Activated CD4-positive, alpha-beta T cell treated with anti-CD3 and anti-CD28 coated beads, Interleukin-2, amount 10 ng/mL, durations not matched to agents 7 days and 5 days (primary cell): ENCODE measurements around the gene SYNPO. TPM values are rescaled to one million over a fixed set of nuclear protein-coding genes. Genes with fewer than 3 reads are reported as not detected.

Experiments used
- CTCF ChIA-PET: fragments of 350-600 bp; sonication (Branson Sonifier 250); formaldehyde crosslinking; loops from one replicate; lab custom pipeline; 2021; ENCODE audit warnings: antibody characterized with exemption; lab: Charles Lee
- POLR2A ChIA-PET: fragments of 350-600 bp; sonication (Branson Sonifier 250); formaldehyde crosslinking; loops from one replicate; lab custom pipeline; 2021; ENCODE audit warnings: antibody characterized with exemption; lab: Charles Lee
- DNase-seq: peaks from one replicate; pipeline ENCODE4 v3.0.0-alpha.2; 2020
- H3K27ac Mint-ChIP-seq: one replicate; pipeline ENCODE4 v1.8.0; 2021; ENCODE audit warnings: mild to moderate bottlenecking, moderate library complexity, mixed read lengths
- H3K27me3 Mint-ChIP-seq: one replicate; pipeline ENCODE4 v1.8.0; 2021; ENCODE audit warnings: mixed read lengths
- H3K36me3 Mint-ChIP-seq: one replicate; pipeline ENCODE4 v1.8.0; 2021; ENCODE audit warnings: low read depth, mixed read lengths
- H3K4me1 Mint-ChIP-seq: one replicate; pipeline ENCODE4 v1.8.0; 2021; ENCODE audit warnings: mixed read lengths
- H3K4me3 Mint-ChIP-seq: one replicate; pipeline ENCODE4 v1.8.0; 2021; ENCODE audit warnings: mild to moderate bottlenecking, moderate library complexity, mixed read lengths
- H3K9me3 Mint-ChIP-seq: one replicate; pipeline ENCODE4 v1.8.0; 2021; ENCODE audit warnings: mixed read lengths
- total RNA-seq, 2 experiments: library from RNA; stranded (reverse); gene quantifications; one replicate each; pipeline ENCODE4 v1.2.3, GENCODE V29; 2021

The SYNPO gene
- total RNA-seq, 2 experiments from 2014 or later: 0.05 to 0.08 TPM

GRCh38 chr5:150601491-150602345, 38.7 kb upstream of the SYNPO start:
- Mint-ChIP-seq H3K9me3 (no peaks in the 10 kb centered on the region), H3K36me3 (no peaks in the 10 kb centered on the region), H3K27me3 (no peaks in the 10 kb centered on the region), H3K4me1 (no peaks in the 10 kb centered on the region), H3K27ac (no peak overlapping the region), H3K4me3 (no peak overlapping the region)
- CTCF ChIA-PET: interaction anchor here (1.1 kb wide), 1 partner anchor 10 kb away, joined by 3 read pairs; no protein-coding TSS in a partner anchor
- POLR2A ChIA-PET: no interaction called here
- DNase-seq: no peak

- DNase-seq: no peak
- ChIA-PET POLR2A (no interaction called here), CTCF (interaction anchor here (0.6 kb wide), 2 partner anchors 275 to 649 kb away, joined by 4 to 5 read pairs; no protein-coding TSS in a partner anchor)
- H3K4me1 Mint-ChIP-seq: no peaks in the 10 kb centered on the region
- no peaks in the 10 kb centered on the region for H3K9me3 Mint-ChIP-seq
- no peak overlapping the region for H3K27ac Mint-ChIP-seq
- H3K4me3 Mint-ChIP-seq: no peak overlapping the region
- H3K36me3 Mint-ChIP-seq: no peaks in the 10 kb centered on the region
- H3K27me3 Mint-ChIP-seq: no peaks in the 10 kb centered on the region
Observed at GRCh38 chr5:150603052-150603451, 37.4 kb upstream of the SYNPO start.

DNA sequence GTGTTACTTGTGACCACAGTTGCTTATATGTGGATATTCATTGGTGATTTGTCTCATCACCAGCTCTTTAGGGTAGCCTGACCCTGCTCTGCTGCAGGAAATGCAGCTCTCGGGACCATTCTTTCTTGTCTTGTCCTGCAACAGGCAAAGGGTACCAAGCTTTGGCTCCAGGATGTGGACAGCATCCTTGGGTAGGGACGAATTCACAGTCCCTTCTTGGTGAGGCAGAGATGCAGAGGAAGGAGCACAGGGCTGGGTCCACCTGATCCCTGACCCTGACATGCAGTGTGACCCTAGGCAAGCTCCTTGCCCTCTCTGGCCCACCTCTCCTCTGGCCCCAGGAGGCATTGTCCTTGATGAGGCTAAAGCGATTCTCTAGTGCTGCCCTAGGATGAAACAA, 37.0 kb upstream of the SYNPO start:
- Mint-ChIP-seq H3K4me1 (no peaks in the 10 kb centered on the region), H3K9me3 (no peaks in the 10 kb centered on the region), H3K36me3 (no peaks in the 10 kb centered on the region), H3K27me3 (no peaks in the 10 kb centered on the region), H3K27ac (no peak overlapping the region), H3K4me3 (no peak overlapping the region)
- ChIA-PET CTCF (interaction anchor here (0.6 kb wide), 2 partner anchors 274 to 649 kb away, joined by 4 to 5 read pairs; no protein-coding TSS in a partner anchor), POLR2A (no interaction called here)
- no peak for DNase-seq

GRCh38 chr5:150604010-150604409, 36.5 kb upstream of the SYNPO start:
- DNase-seq: no peak
- H3K9me3 Mint-ChIP-seq: no peaks in the 10 kb centered on the region
- H3K4me1 Mint-ChIP-seq: no peaks in the 10 kb centered on the region
- CTCF ChIA-PET: no interaction called here
- H3K36me3 Mint-ChIP-seq: no peaks in the 10 kb centered on the region
- no peak overlapping the region for H3K4me3 Mint-ChIP-seq
- no peak overlapping the region for H3K27ac Mint-ChIP-seq
- POLR2A ChIA-PET: no interaction called here
- no peaks in the 10 kb centered on the region for H3K27me3 Mint-ChIP-seq

GRCh38 chr5:150604894-150605440, 35.5 kb upstream of the SYNPO start:
- Mint-ChIP-seq H3K36me3 (no peaks in the 10 kb centered on the region), H3K4me1 (no peaks in the 10 kb centered on the region), H3K9me3 (no peaks in the 10 kb centered on the region), H3K4me3 (no peak overlapping the region), H3K27ac (no peak overlapping the region), H3K27me3 (no peaks in the 10 kb centered on the region)
- CTCF ChIA-PET: interaction anchor here (0.6 to 1.0 kb wide), 2 partner anchors 52 to 68 kb away, joined by 3 read pairs; no protein-coding TSS in a partner anchor
- POLR2A ChIA-PET: no interaction called here
- DNase-seq: no peak

- Mint-ChIP-seq H3K4me3 (no peak overlapping the region), H3K36me3 (no peaks in the 10 kb centered on the region), H3K4me1 (no peaks in the 10 kb centered on the region), H3K27ac (no peak overlapping the region), H3K27me3 (no peaks in the 10 kb centered on the region), H3K9me3 (no peaks in the 10 kb centered on the region)
- ChIA-PET CTCF (interaction anchor here (0.6 to 1.0 kb wide), 2 partner anchors 52 to 69 kb away, joined by 3 read pairs; no protein-coding TSS in a partner anchor), POLR2A (no interaction called here)
- DNase-seq: no peak
Observed at GRCh38 chr5:150605546-150605945, 34.9 kb upstream of the SYNPO start.

- Mint-ChIP-seq H3K9me3 (no peaks in the 10 kb centered on the region), H3K27me3 (no peaks in the 10 kb centered on the region)
- POLR2A ChIA-PET: no interaction called here
Observed at GRCh38 chr5:150606476-150606875, 34.0 kb upstream of the SYNPO start.

GRCh38 chr5:150607105-150607504, 33.4 kb upstream of the SYNPO start:
- no peak for DNase-seq
- no peaks in the 10 kb centered on the region for H3K4me1 Mint-ChIP-seq
- no peak overlapping the region for H3K27ac Mint-ChIP-seq
- H3K4me3 Mint-ChIP-seq: no peak overlapping the region
- H3K27me3 Mint-ChIP-seq: no peaks in the 10 kb centered on the region
- CTCF ChIA-PET: no interaction called here
- no peaks in the 10 kb centered on the region for H3K36me3 Mint-ChIP-seq
- H3K9me3 Mint-ChIP-seq: no peaks in the 10 kb centered on the region
- POLR2A ChIA-PET: no interaction called here

More at GRCh38 chr5:150606476-150606875, 34.0 kb upstream of the SYNPO start:
- H3K27ac Mint-ChIP-seq: no peak overlapping the region
- H3K4me1 Mint-ChIP-seq: no peaks in the 10 kb centered on the region
- H3K36me3 Mint-ChIP-seq: no peaks in the 10 kb centered on the region
- no peak for DNase-seq
- CTCF ChIA-PET: no interaction called here
- no peak overlapping the region for H3K4me3 Mint-ChIP-seq

GRCh38 chr5:150607991-150608390, 32.5 kb upstream of the SYNPO start:
- no peaks in the 10 kb centered on the region for H3K36me3 Mint-ChIP-seq
- no peaks in the 10 kb centered on the region for H3K27me3 Mint-ChIP-seq
- no peaks in the 10 kb centered on the region for H3K9me3 Mint-ChIP-seq
- no peak overlapping the region for H3K4me3 Mint-ChIP-seq
- no peak for DNase-seq
- ChIA-PET CTCF (no interaction called here), POLR2A (no interaction called here)
- no peaks in the 10 kb centered on the region for H3K4me1 Mint-ChIP-seq
- H3K27ac Mint-ChIP-seq: no peak overlapping the region

DNA sequence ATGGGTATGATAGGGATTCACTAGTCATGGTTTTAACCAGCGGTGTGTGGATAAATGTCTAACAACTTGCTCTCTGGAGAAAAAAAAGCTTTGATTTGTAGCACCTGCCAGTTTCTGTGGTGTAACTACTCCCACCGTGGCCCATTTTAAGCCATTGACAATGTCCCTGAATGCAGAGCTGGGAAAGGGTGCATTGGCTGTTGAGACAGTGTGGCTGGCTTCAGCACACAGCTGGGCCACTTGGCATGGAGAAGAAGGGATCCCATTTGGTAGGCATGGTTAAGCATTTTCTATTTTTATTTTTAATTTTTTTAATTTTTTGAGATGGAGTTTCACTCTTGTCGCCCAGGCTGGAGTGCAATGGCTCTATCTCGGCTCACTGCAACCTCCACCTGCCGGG, 31.5 kb upstream of the SYNPO start:
- POLR2A ChIA-PET: no interaction called here
- no peaks in the 10 kb centered on the region for H3K9me3 Mint-ChIP-seq
- H3K4me1 Mint-ChIP-seq: no peaks in the 10 kb centered on the region
- CTCF ChIA-PET: no interaction called here
- no peak for DNase-seq
- H3K27me3 Mint-ChIP-seq: no peaks in the 10 kb centered on the region
- H3K27ac Mint-ChIP-seq: no peak overlapping the region
- H3K4me3 Mint-ChIP-seq: no peak overlapping the region
- no peaks in the 10 kb centered on the region for H3K36me3 Mint-ChIP-seq

DNA sequence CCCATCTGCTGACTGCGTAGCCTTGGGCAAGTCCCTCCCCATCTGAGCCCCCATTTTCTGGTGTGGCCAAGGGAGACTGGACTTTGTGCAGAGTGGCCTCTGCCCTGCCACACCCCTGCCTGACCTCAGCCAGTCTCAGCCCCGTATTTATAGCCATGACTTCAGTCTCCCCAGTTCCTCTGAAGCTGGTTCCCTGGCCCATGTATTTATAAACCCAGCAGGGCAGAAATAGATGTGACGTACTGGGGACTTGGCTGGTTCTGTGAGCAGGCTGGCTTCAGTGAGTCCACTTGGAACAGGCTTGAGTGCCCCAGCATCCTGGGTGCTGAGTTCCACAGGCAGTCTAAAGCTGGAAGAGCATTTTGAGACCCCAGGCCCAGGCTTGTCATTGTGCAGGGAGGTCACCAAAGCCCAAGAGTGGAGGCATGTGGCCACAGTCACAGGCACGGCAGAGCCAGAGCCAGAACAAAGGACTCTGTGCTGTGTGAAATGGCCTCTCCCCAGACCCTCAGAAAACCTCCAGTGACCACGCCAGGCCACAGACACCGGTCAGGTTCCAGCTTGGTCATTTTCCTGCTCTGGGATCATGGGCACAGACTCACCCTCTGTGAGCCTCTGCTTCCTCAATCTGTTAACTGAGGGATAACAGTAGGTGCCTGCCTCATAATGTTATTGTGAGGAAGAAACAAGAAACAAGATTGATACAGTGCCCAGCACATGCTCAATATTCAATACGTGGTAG, 30.4 kb upstream of the SYNPO start:
- Mint-ChIP-seq H3K27ac (no peak overlapping the region), H3K9me3 (no peaks in the 10 kb centered on the region), H3K27me3 (no peaks in the 10 kb centered on the region), H3K4me3 (no peak overlapping the region), H3K4me1 (no peaks in the 10 kb centered on the region), H3K36me3 (no peaks in the 10 kb centered on the region)
- ChIA-PET CTCF (no interaction called here), POLR2A (no interaction called here)
- no peak for DNase-seq

GRCh38 chr5:150611026-150611425, 29.4 kb upstream of the SYNPO start:
- POLR2A ChIA-PET: no interaction called here
- H3K36me3 Mint-ChIP-seq: no peaks in the 10 kb centered on the region
- H3K27me3 Mint-ChIP-seq: no peaks in the 10 kb centered on the region
- H3K4me1 Mint-ChIP-seq: no peaks in the 10 kb centered on the region
- CTCF ChIA-PET: interaction anchor here (1.0 kb wide), 1 partner anchor 9 kb away, joined by 3 read pairs; no protein-coding TSS in a partner anchor
- H3K4me3 Mint-ChIP-seq: no peak overlapping the region
- H3K27ac Mint-ChIP-seq: no peak overlapping the region
- DNase-seq: no peak
- no peaks in the 10 kb centered on the region for H3K9me3 Mint-ChIP-seq

- H3K4me3 Mint-ChIP-seq: no peak overlapping the region
- H3K9me3 Mint-ChIP-seq: no peaks in the 10 kb centered on the region
- H3K27ac Mint-ChIP-seq: no peak overlapping the region
- POLR2A ChIA-PET: no interaction called here
- no peaks in the 10 kb centered on the region for H3K4me1 Mint-ChIP-seq
- DNase-seq: no peak
- no peaks in the 10 kb centered on the region for H3K36me3 Mint-ChIP-seq
- H3K27me3 Mint-ChIP-seq: no peaks in the 10 kb centered on the region
- CTCF ChIA-PET: interaction anchor here (0.8 to 1.2 kb wide), 3 partner anchors 11 to 178 kb away, joined by 3 read pairs; no protein-coding TSS in a partner anchor
Observed at GRCh38 chr5:150612405-150612804, 28.1 kb upstream of the SYNPO start.
